Nephron (organoid): ENCODE data around the gene GLIS1.

Experiments
- H3K27ac Mint-ChIP-seq, 3 experiments: 2 replicates each; pipeline ENCODE4 v1.8.0; 2020; ENCODE audit warnings: mixed read lengths in 3 of 3, mild to moderate bottlenecking in 2 of 3, moderate library complexity in 1 of 3
- H3K27me3 Mint-ChIP-seq: 2 replicates; pipeline ENCODE4 v1.8.0; 2021; ENCODE audit warnings: low read depth, mild to moderate bottlenecking, moderate library complexity, mixed read lengths
- H3K36me3 Mint-ChIP-seq: 2 replicates; pipeline ENCODE4 v1.8.0; 2020; ENCODE audit warnings: low read depth, mixed read lengths
- H3K4me1 Mint-ChIP-seq: 2 replicates; pipeline ENCODE4 v1.8.0; 2020; ENCODE audit warnings: mixed read lengths
- H3K4me3 Mint-ChIP-seq, 3 experiments: 2 replicates each; pipeline ENCODE4 v1.8.0; 2020; ENCODE audit warnings: mild to moderate bottlenecking in 3 of 3, mixed read lengths in 3 of 3, moderate library complexity in 2 of 3
- H3K9me3 Mint-ChIP-seq: 2 replicates; pipeline ENCODE4 v1.8.0; 2020; ENCODE audit warnings: mixed read lengths
- TF ChIP-seq, protein P1 (sequence below), 3 experiments: fragments of 200-600 bp; sonication (generic); IDR thresholded peaks; one replicate each; pipeline ENCODE4 v1.5.0; 2021; ENCODE audit warnings: antibody characterized with exemption in 3 of 3; ENCODE audit not compliant: unreplicated experiment in 3 of 3

Gene GLIS1

DNA sequence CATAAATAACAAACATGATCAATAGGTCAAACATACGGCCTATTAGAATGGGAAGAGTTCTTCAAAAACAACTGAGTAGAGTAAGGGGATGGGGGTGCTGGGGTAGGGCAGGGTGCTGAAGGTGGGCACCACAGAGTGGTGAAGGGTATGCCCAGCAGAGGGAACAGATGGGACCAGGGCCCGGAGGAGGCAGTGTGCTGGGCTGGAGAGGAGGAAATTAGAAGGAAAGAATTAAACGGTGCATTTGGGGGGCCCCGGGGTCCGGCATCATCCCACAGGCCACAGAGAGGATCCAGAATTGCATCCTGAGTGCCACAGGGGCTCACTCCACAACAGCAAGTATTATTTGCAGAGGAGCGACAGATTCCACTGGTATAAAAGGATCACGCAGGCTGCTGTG lies 94.5 kb downstream of the GLIS1 start:
- H3K27ac Mint-ChIP-seq = peak overlapping the region in 1 of 3 experiments; percentile 88
- no peaks in the 10 kb centered on the region for H3K9me3 Mint-ChIP-seq
- H3K4me3 Mint-ChIP-seq = no peak overlapping the region
- no peaks in the 10 kb centered on the region for H3K36me3 Mint-ChIP-seq
- TF ChIP-seq, protein P1, sequence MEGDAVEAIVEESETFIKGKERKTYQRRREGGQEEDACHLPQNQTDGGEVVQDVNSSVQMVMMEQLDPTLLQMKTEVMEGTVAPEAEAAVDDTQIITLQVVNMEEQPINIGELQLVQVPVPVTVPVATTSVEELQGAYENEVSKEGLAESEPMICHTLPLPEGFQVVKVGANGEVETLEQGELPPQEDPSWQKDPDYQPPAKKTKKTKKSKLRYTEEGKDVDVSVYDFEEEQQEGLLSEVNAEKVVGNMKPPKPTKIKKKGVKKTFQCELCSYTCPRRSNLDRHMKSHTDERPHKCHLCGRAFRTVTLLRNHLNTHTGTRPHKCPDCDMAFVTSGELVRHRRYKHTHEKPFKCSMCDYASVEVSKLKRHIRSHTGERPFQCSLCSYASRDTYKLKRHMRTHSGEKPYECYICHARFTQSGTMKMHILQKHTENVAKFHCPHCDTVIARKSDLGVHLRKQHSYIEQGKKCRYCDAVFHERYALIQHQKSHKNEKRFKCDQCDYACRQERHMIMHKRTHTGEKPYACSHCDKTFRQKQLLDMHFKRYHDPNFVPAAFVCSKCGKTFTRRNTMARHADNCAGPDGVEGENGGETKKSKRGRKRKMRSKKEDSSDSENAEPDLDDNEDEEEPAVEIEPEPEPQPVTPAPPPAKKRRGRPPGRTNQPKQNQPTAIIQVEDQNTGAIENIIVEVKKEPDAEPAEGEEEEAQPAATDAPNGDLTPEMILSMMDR (IDR thresholded peaks at IDR 0.05; ENCODE audit: unreplicated experiment in 3 of 3) = no peak
- H3K4me1 Mint-ChIP-seq = peaks cover 10% of the 10 kb centered on the region
- H3K27me3 Mint-ChIP-seq = peaks cover 10% of the 10 kb centered on the region

DNA sequence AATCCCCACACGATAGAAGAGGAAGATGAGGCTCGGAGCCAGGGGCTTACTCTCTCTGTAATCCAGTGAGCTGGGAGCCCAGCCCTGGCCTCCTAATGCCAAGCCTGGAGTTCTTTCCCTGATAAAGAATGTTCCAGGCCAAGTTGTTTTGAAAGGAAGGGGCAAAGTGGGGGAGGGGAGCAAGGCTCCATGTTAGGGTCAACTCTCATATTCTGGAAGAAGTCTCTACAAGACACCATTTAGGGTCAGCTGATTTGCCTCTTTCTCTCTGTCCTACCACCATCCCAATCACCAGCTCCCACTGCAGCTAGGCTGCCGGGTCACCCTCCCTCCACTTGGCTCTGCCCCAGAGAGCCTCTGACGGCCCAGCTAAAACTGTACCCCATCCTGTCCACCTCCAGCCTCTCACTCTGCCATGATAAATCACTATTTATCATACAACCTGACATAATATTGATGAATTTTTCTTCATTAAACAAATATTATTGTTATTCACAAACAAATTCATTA lies 95.0 kb downstream of the GLIS1 start:
- H3K27me3 Mint-ChIP-seq = peaks cover 10% of the 10 kb centered on the region

DNA sequence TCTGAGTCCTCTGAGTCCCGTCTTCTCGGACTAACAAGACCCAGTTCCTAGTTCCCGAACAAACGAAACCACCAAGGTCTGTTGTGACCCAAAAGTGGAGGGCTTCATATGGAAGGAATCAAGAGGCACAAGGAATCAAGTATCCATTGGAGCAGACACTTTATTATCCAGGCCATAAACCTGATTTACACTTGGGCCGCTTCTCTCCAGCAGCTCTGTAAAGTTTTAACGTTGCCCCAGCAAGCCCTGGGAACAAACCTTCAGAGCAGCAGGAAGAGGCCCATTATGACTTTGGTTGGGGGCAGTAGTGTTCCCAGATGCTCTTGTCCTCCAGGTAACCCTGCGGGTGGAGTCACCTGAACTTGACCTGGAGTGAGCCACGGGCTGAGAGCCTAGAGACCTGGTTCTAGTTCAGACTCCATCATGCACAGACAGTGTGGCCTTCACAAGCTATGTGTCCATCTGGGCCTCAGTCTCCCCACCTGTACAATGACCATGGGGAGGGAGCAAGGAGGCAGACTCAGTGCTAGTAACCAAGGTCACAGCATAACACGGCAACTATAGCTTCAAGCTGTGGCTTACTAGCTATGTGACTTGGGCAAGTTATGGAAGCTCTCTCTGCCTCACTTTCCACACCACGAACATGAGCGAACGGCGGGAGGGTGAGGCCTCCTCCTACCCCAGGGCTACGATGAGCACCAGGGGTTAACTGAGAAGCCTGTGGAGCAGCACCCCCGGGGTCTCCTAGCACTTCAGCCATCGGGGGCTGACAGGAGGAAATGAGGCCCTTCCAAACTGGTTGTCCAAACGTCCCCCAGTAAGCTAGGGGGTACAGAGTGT lies 95.7 kb downstream of the GLIS1 start:
- no peaks in the 10 kb centered on the region for H3K9me3 Mint-ChIP-seq
- no peaks in the 10 kb centered on the region for H3K36me3 Mint-ChIP-seq
- peaks cover 10% of the 10 kb centered on the region for H3K27me3 Mint-ChIP-seq
- peak overlapping the region in 1 of 3 experiments; percentile 24 for H3K4me3 Mint-ChIP-seq
- TF ChIP-seq, protein P1 (IDR thresholded peaks at IDR 0.05; ENCODE audit: unreplicated experiment in 3 of 3) = no peak
- peak overlapping the region in 2 of 3 experiments; percentile 54 to 88 for H3K27ac Mint-ChIP-seq
- peaks cover 10% of the 10 kb centered on the region for H3K4me1 Mint-ChIP-seq

More for the DNA sequence above, 95.0 kb downstream of the GLIS1 start:
- H3K4me3 Mint-ChIP-seq = no peak overlapping the region
- TF ChIP-seq, protein P1 (IDR thresholded peaks at IDR 0.05; ENCODE audit: unreplicated experiment in 3 of 3) = no peak
- H3K4me1 Mint-ChIP-seq = peaks cover 10% of the 10 kb centered on the region
- H3K27ac Mint-ChIP-seq = peak overlapping the region in 2 of 3 experiments; percentile 49 to 88
- H3K36me3 Mint-ChIP-seq = no peaks in the 10 kb centered on the region
- H3K9me3 Mint-ChIP-seq = no peaks in the 10 kb centered on the region

DNA sequence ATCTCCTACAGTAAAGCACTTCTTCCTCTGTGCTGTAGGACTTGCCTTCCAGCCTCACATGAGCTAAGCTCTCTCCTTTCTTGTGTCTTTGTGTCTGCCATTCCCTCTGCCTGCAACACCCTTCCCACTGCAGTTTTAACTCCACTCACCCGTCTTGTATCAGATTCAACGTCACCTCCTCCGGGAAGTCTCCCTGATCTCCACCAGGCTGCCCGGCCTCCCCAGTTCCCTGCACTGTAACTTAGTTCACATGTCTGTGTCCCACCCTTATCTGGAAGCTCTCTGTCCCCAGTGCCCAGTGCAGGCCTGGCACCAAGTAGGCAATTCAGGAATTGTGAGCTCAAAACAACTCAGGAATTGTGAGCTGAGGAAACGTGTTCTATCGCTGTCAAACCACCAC lies 96.4 kb downstream of the GLIS1 start:
- Mint-ChIP-seq H3K27me3 (peaks cover 7% of the 10 kb centered on the region), H3K4me3 (peak overlapping the region in 1 of 3 experiments; percentile 24), H3K27ac (peak overlapping the region in 2 of 3 experiments; percentile 54 to 88), H3K36me3 (no peaks in the 10 kb centered on the region), H3K4me1 (peaks cover 10% of the 10 kb centered on the region), H3K9me3 (no peaks in the 10 kb centered on the region)
- TF ChIP-seq, protein P1 (IDR thresholded peaks at IDR 0.05; ENCODE audit: unreplicated experiment in 3 of 3) = no peak

DNA sequence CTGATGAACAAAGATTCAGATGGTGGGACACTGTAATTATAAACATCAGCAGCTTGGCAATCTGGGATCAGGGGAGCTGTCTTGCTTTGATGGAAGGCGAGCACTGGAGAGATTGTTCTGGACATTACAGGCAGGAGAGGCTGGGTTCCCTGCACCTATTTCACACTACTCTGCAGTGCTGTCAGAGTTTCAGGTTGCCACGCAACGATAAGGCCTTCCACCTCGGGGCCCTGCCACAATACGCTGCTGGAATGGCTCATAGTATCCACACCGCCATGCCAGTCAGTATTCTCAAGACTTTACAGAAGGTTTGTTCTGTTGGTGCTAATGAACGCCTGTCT lies 96.8 kb downstream of the GLIS1 start:
- Mint-ChIP-seq H3K9me3 (no peaks in the 10 kb centered on the region), H3K4me1 (peaks cover 10% of the 10 kb centered on the region), H3K27ac (peak overlapping the region in 1 of 3 experiments; percentile 88), H3K27me3 (peaks cover 4% of the 10 kb centered on the region), H3K36me3 (no peaks in the 10 kb centered on the region), H3K4me3 (no peak overlapping the region)
- TF ChIP-seq, protein P1 (IDR thresholded peaks at IDR 0.05; ENCODE audit: unreplicated experiment in 3 of 3) = no peak
